A549 treated with CORT108297 at 1 μM for 4 hours (cell line): Measurements from ENCODE around the gene PSD. TPM values are rescaled to one million over a fixed set of nuclear protein-coding genes. Genes with fewer than 3 reads are reported as not detected.

Experiments
- total RNA-seq: library from RNA; stranded (reverse); fragments of 200-300 nt; extraction: Qiagen RNA extraction; gene quantifications from 5 replicates; pipeline ENCODE4 v1.2.3, GENCODE V29; 2022

Gene PSD
- total RNA-seq: 0.18 to 0.60 TPM (median 0.46 TPM) in 5 replicates

DNA sequence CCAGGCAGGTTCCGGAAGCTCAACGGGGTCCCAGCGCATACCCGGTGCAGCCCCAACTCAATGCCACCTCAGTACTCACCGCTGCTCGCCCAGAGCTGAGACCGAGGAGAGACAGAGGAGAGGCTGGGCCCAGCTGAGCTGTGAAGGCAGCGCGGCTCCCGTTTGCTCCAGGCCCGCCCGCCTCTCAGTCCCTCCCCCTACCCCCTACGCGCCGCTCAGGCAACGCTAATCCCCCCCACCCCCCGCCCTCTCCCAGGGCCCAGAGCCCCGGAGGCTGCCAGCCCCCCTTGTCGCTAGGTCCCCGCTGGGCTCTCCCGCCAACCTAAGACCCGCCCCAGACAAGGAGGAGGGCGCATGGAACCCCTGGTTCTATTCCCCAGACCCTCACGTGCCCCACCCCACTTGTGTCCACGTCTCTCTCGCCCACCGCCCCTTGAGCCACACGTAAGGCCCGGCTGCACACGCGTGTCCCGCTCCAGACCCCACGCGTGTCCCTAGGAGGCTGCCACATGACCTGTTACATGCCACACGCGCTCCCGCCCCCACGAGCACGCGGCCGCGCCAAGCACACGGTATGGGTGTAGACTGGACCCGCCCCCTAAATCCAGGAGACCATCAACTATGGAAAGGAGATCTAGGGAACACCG, at the start of gene PSD:
TSS of gene PSD (minus strand) at position 164 of the 647 bp plus-strand sequence. CDS start 1,747 bp downstream, outside the sequence.

DNA sequence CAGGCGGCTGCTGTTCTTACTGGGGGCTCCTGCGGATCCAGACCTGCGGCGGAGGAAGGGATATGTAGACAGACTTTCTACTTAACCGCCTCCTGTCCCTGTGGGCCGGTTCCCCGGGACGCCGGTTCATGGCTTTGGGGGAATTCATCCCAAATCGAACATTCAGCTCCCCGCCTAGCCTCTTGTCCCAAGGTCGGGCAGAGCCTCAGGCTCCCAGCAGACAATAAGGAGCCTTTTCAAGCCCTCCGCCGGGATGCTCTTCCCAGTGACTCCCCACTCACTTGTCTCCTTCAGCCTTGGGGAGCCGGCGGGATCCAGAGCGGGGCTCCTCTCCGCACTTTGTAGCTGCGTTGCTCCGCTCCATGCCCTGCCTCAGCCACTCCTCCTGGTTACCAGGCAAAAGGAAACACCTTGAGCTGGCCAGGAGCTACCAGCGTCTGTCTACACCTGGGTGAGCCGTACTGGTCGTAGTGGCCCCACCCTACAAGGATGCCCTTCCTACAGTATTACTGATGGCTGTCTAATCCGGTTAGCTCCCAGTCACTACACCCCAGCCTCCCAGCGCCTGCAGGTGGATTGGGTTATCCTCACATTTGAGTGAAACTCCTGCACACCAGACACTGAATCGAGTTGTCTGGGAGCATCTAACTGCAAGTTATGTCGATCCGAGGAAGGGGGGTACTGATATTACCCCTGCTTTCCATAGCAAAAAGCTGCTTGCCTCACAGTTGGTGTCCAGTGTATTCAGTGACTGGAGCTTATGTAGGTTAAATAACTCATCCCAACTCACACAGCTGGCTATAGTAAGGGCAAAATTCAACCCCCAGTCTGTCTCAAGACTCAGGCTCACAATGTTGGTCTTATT, 32.8 kb upstream of the PSD start, which contains the start of gene C10orf95:
TSS of gene C10orf95 (minus strand) at position 439 of the 865 bp plus-strand sequence. CDS start 450 bp downstream, outside the sequence.

DNA sequence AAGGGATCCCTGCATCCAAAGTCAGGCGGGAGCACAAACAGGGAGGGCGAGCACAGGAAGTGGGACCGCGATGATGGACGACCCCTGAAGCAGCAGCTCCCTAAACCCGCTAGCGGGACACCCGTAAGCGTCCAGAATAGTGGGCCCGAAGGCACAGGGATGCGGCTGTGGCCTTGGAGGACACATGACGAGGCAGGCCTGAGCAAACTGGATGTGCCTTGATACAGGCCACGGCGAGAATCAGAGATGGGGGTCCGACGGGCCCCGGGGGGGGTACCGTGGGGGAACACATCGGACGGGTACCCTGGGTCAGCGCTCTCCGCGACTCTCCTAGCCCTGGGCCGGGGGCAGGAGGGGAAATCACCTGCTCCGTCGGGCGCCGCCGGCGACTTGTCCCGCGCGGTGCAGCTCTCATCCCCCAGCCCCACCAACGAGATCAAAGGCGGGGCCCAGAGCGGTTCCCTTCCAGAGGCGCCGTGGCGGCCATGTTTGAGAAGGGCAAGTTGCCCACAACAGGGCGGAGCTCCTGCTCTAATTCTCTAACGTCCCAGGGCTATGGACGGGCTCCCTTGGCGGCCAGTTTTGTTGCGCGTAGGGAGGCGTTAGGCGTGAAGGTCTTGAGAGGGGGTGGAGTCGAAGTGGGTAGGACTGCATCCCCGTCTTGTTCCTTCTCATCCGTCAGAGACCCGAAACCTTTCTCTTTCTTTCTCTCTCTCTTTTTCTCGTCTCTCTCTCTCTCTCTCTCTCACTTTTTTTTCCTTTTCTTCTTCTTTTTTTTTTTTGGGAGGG, 13.8 kb upstream of the PSD start, which contains the start of gene CUEDC2:
TSS of gene CUEDC2 (minus strand) at position 413 of the 789 bp plus-strand sequence. CDS start 7,386 bp downstream, outside the sequence.

DNA sequence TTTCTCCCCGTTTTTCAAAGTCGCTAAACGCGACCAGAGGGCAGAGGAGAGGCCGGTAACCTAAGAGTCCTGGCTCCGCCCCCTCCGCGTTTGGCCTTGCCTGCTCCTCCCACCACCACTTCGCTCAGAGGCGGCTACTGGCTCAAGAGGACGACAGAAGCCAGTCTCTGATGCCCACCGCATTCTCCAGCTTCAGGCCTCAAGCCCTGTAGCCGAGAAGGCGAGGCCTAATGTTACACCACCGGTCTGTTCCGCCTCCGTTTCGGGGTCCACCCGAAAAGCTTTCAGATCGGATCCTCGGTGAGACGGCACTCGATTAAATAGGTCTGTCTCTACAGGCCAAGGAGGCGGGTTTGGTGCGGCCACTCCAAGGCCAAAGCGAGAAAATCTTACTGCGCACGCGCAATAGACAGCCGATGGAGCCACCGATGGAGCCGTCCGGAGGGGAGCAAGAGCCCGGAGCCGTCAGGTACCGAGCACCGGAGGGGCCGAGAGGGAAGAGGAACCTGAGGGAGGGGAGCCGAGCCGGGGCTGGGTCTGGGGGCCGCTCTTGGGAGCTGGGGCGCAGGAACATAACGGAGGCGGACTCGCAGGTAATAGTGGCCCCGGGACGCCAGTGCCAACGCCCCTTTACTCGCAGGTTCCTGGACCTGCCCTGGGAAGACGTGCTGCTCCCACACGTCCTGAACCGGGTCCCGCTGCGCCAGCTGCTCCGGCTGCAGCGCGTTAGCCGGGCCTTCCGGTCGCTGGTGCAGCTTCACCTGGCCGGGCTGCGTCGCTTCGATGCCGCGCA, 2.3 kb upstream of the PSD start, which contains the start of gene FBXL15:
TSS of gene FBXL15 (plus strand) at position 123 of the 793 bp plus-strand sequence. CDS start at position 417, 294 bp downstream.

DNA sequence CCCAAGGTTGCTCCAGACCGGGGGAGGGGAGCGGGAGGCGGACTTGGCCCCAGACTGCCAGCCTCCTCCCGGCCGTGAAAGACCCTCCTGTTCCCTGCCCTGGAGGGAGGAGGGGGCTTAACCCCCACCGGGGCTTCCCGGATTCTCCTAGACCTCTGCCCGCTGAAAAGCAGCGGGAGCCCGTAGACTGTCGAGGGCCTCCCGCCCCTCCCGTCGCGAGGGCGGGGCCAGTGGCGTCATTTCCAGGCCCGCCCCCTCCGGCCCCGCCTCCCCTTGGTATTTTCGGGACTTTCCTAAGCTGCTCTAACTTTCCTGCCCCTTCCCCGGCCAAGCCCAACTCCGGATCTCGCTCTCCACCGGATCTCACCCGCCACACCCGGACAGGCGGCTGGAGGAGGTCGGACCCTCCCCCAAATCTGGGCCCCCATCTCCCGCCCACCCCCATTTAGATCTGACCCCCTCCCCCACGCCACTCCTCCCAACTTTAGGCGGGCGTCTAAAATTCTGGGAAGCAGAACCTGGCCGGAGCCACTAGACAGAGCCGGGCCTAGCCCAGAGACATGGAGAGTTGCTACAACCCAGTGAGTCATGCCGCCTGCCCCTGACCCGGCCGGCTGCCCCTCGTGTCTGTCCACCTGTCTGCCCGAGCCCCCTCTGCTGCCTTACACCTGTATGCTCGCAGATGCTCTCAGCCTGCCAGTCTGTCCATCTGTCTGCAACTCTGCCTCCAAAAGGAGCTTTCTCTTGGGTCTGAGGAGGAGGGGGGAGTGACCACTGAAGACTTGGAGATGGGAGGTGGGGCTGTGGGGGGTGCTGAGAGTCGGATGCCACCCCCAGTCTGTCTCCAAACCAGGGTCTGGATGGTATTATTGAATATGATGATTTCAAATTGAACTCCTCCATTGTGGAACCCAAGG, 22.9 kb downstream of the PSD start, which contains the start of gene NFKB2:
TSS of gene NFKB2 (plus strand) at position 306 of the 917 bp plus-strand sequence. CDS start at position 561, 255 bp downstream.

Other genes with a start within 250 kb of the PSD start
- gene ELOVL3, start 192.5 kb downstream of the PSD start, total RNA-seq: 0.16 to 0.40 TPM (median 0.30 TPM) in 5 replicates
- 0.37 to 0.51 TPM (median 0.43 TPM) in 5 replicates for gene PITX3, start 177.3 kb downstream of the PSD start, total RNA-seq
- gene GBF1, start 173.3 kb downstream of the PSD start, total RNA-seq: 22.7 to 27.3 TPM (median 26.3 TPM) in 5 replicates
- 68.1 to 102 TPM (median 85.6 TPM) in 5 replicates for gene NFKB2, start 23.1 kb downstream of the PSD start, total RNA-seq
- 6.5 to 12.1 TPM (median 10.1 TPM) in 5 replicates for gene FBXL15, start 2.1 kb upstream of the PSD start, total RNA-seq
- gene CUEDC2, start 13.8 kb upstream of the PSD start, total RNA-seq: 61.2 to 73.2 TPM (median 66.7 TPM) in 5 replicates
- 0.08 to 0.19 TPM (median 0.17 TPM) in 5 replicates for gene C10orf95, start 32.8 kb upstream of the PSD start, total RNA-seq
- gene ACTR1A, start 83.9 kb upstream of the PSD start, total RNA-seq: 84.4 to 101 TPM (median 91.9 TPM) in 5 replicates
- gene SUFU, start 85.2 kb upstream of the PSD start, total RNA-seq: 5.2 to 7.9 TPM (median 7.2 TPM) in 5 replicates
- 41.9 to 47.6 TPM (median 44.8 TPM) in 5 replicates for gene TRIM8, start 225.7 kb upstream of the PSD start, total RNA-seq